GM23248 (cell line): ENCODE data around the gene ADPRH.

ENCODE experiments used
- EZH2 ChIP-seq: fragments of 200-600 bp; sonication (generic); IDR thresholded peaks from 2 replicates; pipeline ENCODE4 v1.6.1; 2018; ENCODE audit warnings: antibody characterized with exemption, mild to moderate bottlenecking; ENCODE audit not compliant: insufficient read depth, poor library complexity, severe bottlenecking
- EZH2phosphoT487 ChIP-seq: fragments of 200-600 bp; sonication (generic); IDR thresholded peaks from 2 replicates; pipeline ENCODE4 v1.6.1; 2018; ENCODE audit warnings: antibody characterized with exemption, moderate library complexity, mild to moderate bottlenecking, low read depth; ENCODE audit not compliant: insufficient read depth

- TF ChIP-seq EZH2phosphoT487 (no peak), EZH2 (no peak)
Measured at GRCh38 chr3:119558626-119559317, 20.5 kb upstream of the ADPRH start.
